ENCODE results near the gene PUM2. TPM values are rescaled to one million over a fixed set of nuclear protein-coding genes. Genes with fewer than 3 reads are reported as not detected.

PUM2 gene
- total and polyA plus RNA-seq, 9 donors, result 40.3 to 148 (median 95.9) TPM

DNA sequence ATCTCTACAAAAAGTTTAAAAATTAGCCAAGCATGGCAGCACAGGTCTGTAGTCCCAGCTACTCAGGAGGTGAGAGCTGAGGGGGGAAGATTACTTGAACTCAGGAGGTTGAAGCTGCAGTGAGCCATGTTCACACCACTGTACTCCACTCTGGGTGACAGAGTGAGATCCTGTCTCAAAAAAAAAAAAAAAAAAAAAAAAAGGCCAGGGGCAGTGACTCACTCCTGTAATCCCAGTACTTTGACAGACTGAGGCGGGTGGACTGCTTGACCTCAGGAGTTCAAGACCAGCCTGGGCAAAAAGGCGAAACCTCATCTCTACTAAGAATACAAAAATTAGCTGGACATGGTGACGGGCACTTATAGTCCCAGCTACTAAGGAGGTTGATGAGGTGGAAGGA is 37.0 kb downstream of the PUM2 start:
- DNase-seq, result no peak
- WGBS, 3 donors, result 96 to 100% (median 99%) methylated on average over 3 of the region's 3 CpGs
- no peaks in the 10 kb centered on the region for H3K36me3 ChIP-seq
- H3K27me3 ChIP-seq, result no peaks in the 10 kb centered on the region
- no peak overlapping the region for H3K4me3 ChIP-seq
- TF ChIP-seq POLR2A (IDR thresholded peaks at IDR 0.05) (no peak), EP300 (IDR thresholded peaks at IDR 0.05) (no peak)
- TF ChIP-seq, protein P1, sequence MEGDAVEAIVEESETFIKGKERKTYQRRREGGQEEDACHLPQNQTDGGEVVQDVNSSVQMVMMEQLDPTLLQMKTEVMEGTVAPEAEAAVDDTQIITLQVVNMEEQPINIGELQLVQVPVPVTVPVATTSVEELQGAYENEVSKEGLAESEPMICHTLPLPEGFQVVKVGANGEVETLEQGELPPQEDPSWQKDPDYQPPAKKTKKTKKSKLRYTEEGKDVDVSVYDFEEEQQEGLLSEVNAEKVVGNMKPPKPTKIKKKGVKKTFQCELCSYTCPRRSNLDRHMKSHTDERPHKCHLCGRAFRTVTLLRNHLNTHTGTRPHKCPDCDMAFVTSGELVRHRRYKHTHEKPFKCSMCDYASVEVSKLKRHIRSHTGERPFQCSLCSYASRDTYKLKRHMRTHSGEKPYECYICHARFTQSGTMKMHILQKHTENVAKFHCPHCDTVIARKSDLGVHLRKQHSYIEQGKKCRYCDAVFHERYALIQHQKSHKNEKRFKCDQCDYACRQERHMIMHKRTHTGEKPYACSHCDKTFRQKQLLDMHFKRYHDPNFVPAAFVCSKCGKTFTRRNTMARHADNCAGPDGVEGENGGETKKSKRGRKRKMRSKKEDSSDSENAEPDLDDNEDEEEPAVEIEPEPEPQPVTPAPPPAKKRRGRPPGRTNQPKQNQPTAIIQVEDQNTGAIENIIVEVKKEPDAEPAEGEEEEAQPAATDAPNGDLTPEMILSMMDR (IDR thresholded peaks at IDR 0.05), result no peak
- intact Hi-C loops (cut with DNase I), result no loop called here
- no peaks in the 10 kb centered on the region for H3K9me3 ChIP-seq
- no peaks in the 10 kb centered on the region for H3K4me1 ChIP-seq (ENCODE audit: insufficient read depth)
- H3K27ac ChIP-seq, result no peak overlapping the region

DNA sequence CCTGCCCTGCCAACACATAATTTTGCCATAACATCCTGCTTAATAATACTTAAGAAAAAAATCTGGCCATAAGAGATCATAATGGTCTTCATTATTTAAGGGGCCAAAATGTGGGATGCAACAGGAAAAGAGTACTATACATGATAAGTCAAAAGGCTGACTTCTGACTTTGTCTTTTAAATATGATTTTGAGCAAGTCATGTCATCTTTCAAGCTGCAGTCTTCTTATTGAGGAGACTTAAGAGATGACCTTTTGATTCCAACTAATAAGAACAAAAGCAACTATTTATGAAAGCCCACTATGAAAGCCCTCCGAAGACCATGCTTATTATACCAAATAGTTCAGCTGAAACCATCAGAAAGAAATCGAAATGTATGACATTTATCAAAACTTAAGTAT is 41.6 kb downstream of the PUM2 start:
- WGBS, 3 donors, result 92 to 97% (median 96%) methylated on average over 2 of the region's 2 CpGs
- intact Hi-C loops (cut with DNase I), result no loop called here
- no peaks in the 10 kb centered on the region for H3K4me1 ChIP-seq (ENCODE audit: insufficient read depth)
- H3K27ac ChIP-seq, result no peak overlapping the region
- TF ChIP-seq EP300 (IDR thresholded peaks at IDR 0.05) (no peak), POLR2A (IDR thresholded peaks at IDR 0.05) (no peak)
- TF ChIP-seq, protein P1 (IDR thresholded peaks at IDR 0.05), result no peak
- no peaks in the 10 kb centered on the region for H3K27me3 ChIP-seq
- no peaks in the 10 kb centered on the region for H3K36me3 ChIP-seq
- DNase-seq, result no peak
- H3K9me3 ChIP-seq, result no peaks in the 10 kb centered on the region
- H3K4me3 ChIP-seq, result no peak overlapping the region

DNA sequence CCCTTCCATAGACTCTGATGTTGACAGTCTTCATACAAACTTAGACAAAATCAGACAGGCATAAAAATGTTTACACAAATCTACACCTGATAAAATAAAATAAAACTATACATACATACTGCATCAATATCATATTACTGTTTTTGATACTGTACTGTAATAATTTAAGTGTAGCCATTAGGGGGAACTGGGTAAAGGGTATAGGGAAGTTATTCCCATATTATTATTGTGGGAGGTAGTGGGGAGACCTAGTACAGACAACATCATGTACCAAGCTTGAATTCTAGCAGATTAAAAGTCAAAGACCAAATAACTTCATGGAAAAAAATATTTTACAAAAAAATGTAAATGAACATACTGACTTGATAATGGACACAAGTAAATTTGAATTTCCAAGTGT is 43.3 kb downstream of the PUM2 start:
- Histone ChIP-seq H3K9me3 (no peaks in the 10 kb centered on the region), H3K27ac (no peak overlapping the region), H3K4me3 (no peak overlapping the region), H3K4me1 (ENCODE audit: insufficient read depth) (no peaks in the 10 kb centered on the region), H3K27me3 (no peaks in the 10 kb centered on the region), H3K36me3 (no peaks in the 10 kb centered on the region)
- no peak for DNase-seq
- intact Hi-C loops (cut with DNase I), result no loop called here
- no peak for TF ChIP-seq EP300 (IDR thresholded peaks at IDR 0.05)
- TF ChIP-seq, protein P1 (IDR thresholded peaks at IDR 0.05), result no peak
- no peak for TF ChIP-seq POLR2A (IDR thresholded peaks at IDR 0.05)

DNA sequence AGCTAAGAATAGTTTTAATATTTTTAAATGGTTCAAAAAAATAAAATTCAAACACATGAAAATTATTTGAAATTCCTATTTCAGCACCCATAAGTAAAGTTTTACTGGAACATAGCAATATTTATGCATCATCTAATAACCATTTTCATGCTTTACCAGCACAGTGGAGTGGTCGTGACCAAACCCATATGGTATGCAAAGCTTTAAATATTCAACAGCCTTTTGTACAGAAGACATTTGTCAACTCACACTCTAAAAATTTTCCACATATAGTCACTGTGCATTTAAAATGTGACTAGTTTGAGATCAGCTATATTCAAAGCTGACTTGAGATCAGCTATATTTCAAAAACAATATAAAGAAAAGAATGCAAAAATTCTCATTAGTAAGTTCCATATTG is 46.2 kb downstream of the PUM2 start:
- no peaks in the 10 kb centered on the region for H3K36me3 ChIP-seq
- intact Hi-C loops (cut with DNase I), result no loop called here
- TF ChIP-seq EP300 (IDR thresholded peaks at IDR 0.05), result no peak
- TF ChIP-seq, protein P1 (IDR thresholded peaks at IDR 0.05), result no peak
- WGBS, 3 donors, result 91 to 99% (median 92%) methylated on average over 1 of the region's 1 CpG
- H3K9me3 ChIP-seq, result no peaks in the 10 kb centered on the region
- no peak overlapping the region for H3K27ac ChIP-seq
- H3K27me3 ChIP-seq, result no peaks in the 10 kb centered on the region
- H3K4me1 ChIP-seq (ENCODE audit: insufficient read depth), result no peaks in the 10 kb centered on the region
- H3K4me3 ChIP-seq, result no peak overlapping the region
- DNase-seq, result no peak

DNA sequence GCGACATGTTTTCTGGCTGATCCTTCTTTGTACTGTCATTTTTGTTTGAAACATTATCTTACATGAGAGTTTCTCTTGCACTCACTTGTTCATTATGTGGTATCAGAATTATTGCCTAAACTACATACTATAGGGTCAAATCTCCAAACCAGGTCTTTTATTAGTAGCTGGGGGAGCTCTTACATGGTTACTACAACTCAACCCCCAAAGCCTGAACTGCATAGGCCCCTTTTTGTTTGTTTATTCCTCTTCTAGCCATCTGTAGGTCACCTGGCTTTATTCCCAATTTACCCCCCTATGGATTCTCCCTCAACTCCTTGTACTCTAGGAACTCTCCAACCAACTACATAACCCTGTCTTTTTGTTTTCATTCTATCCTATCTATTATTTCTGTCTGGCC is 46.7 kb downstream of the PUM2 start:
- no peaks in the 10 kb centered on the region for H3K9me3 ChIP-seq
- H3K27ac ChIP-seq, result no peak overlapping the region
- no peaks in the 10 kb centered on the region for H3K4me1 ChIP-seq (ENCODE audit: insufficient read depth)
- WGBS, 3 donors, result 79 to 100% (median 97%) methylated on average over 1 of the region's 1 CpG
- no peaks in the 10 kb centered on the region for H3K36me3 ChIP-seq
- intact Hi-C loops (cut with DNase I), result no loop called here
- DNase-seq, result no peak
- no peak overlapping the region for H3K4me3 ChIP-seq
- H3K27me3 ChIP-seq, result no peaks in the 10 kb centered on the region
- TF ChIP-seq EP300 (IDR thresholded peaks at IDR 0.05) (no peak), POLR2A (IDR thresholded peaks at IDR 0.05) (no peak)
- TF ChIP-seq, protein P1 (IDR thresholded peaks at IDR 0.05), result no peak
